ENCODE data around the gene OR2A25.

The OR2A25 gene

DNA sequence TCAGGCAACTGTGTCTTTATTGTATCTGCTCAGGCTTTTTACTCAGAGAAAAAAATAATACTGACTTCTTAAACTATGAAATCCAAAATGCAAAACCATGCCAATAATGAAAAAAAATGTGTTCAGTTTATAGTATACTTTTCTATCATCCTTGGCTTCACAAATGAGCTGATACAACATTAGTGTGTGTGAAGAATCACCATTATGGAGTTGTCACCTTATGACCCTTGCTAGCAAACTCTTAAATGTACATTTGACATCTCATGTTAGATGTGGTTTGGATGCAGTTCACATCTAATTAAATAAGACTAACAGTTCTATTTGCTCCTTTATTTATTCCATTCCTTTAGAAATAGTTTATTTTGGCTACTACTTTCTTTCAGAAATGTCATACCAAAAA lies 35.6 kb downstream of the OR2A25 start:
- CTCF ChIA-PET: interaction anchor here (0.7 kb wide), 1 partner anchor 284 kb away, joined by 3 read pairs; no protein-coding TSS in a partner anchor
- no peak for DNase-seq
- no peak overlapping the region for H3K4me3 Mint-ChIP-seq

DNA sequence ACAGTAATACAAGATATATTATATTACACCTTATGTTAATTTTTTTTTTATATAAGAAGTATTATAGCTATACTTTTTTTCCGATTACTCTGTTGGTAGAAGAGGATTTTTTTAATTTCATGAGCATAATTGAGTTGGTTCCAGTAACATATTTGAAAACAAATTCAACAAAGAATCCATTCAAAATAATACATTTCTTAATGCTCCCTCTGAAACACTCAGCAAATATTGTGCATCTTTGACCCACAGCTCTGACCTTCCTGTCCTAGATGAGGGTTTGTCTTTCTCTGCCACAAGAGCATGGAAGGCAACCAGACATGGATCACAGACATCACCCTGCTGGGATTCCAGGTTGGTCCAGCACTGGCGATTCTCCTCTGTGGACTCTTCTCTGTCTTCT lies 39.7 kb downstream of the OR2A25 start, which contains the start of gene OR2A2:
OR2A2 (plus strand) TSS at position 301 of the 400 bp plus-strand sequence; CDS start at position 301, 0 bp downstream.
- CTCF ChIA-PET: no interaction called here
- Mint-ChIP-seq H3K4me3 (no peak within 1 kb of the TSS), H3K36me3 (no peaks in the 10 kb centered on the region), H3K9me3 (no peaks in the 10 kb centered on the region), H3K4me1 (no peaks in the 10 kb centered on the region), H3K27ac (no peak within 1 kb of the TSS), H3K27me3 (peaks cover 3% of the 10 kb centered on the region)
- no peak for DNase-seq

More for the DNA sequence above, 35.6 kb downstream of the OR2A25 start:
- H3K27me3 Mint-ChIP-seq: peaks cover 3% of the 10 kb centered on the region
- no peaks in the 10 kb centered on the region for H3K36me3 Mint-ChIP-seq
- H3K27ac Mint-ChIP-seq: no peak overlapping the region
- H3K9me3 Mint-ChIP-seq: no peaks in the 10 kb centered on the region
- peaks cover 4% of the 10 kb centered on the region for H3K4me1 Mint-ChIP-seq

- H3K36me3 Mint-ChIP-seq: no peaks in the 10 kb centered on the region
- DNase-seq: no peak
- no peak overlapping the region for H3K27ac Mint-ChIP-seq
- H3K4me3 Mint-ChIP-seq: no peak overlapping the region
- H3K4me1 Mint-ChIP-seq: no peaks in the 10 kb centered on the region
- H3K27me3 Mint-ChIP-seq: peaks cover 3% of the 10 kb centered on the region
- CTCF ChIA-PET: interaction anchor here (1.5 kb wide), 1 partner anchor 18 kb away, joined by 3 read pairs; no protein-coding TSS in a partner anchor
- H3K9me3 Mint-ChIP-seq: no peaks in the 10 kb centered on the region
Observed at GRCh38 chr7:144110272-144110671, 40.7 kb downstream of the OR2A25 start.

DNA sequence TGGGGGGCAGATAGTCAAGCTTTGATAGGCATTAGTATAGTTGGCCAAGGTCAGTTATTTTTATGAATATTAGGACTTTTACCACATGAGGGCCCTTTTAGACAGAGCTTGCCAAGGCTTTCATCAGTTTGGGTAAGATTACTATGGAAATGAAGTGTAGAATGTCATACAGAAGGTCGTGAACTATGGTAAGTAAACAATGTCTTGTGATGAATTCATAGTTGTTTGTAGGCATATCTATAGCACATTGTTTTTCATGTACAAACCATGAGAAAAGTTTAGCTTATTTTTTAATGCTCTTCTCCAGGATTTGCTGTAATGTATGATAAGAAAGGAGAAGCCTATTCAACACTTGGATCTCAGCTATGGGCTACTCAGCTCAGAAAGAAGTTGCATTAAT lies 44.0 kb downstream of the OR2A25 start:
- CTCF ChIA-PET: interaction anchor here (2.1 kb wide), 1 partner anchor 14 kb away, joined by 5 read pairs; no protein-coding TSS in a partner anchor
- H3K27ac Mint-ChIP-seq: no peak overlapping the region
- H3K4me3 Mint-ChIP-seq: no peak overlapping the region
- no peaks in the 10 kb centered on the region for H3K9me3 Mint-ChIP-seq
- H3K4me1 Mint-ChIP-seq: no peaks in the 10 kb centered on the region
- no peak for DNase-seq
- H3K27me3 Mint-ChIP-seq: peaks cover 3% of the 10 kb centered on the region
- H3K36me3 Mint-ChIP-seq: no peaks in the 10 kb centered on the region

- no peak overlapping the region for H3K27ac Mint-ChIP-seq
- no peaks in the 10 kb centered on the region for H3K27me3 Mint-ChIP-seq
- H3K4me3 Mint-ChIP-seq: no peak overlapping the region
- H3K9me3 Mint-ChIP-seq: no peaks in the 10 kb centered on the region
- no peaks in the 10 kb centered on the region for H3K36me3 Mint-ChIP-seq
- H3K4me1 Mint-ChIP-seq: no peaks in the 10 kb centered on the region
- CTCF ChIA-PET: no interaction called here
- DNase-seq: no peak
Observed at GRCh38 chr7:144118341-144118740, 48.7 kb downstream of the OR2A25 start.

DNA sequence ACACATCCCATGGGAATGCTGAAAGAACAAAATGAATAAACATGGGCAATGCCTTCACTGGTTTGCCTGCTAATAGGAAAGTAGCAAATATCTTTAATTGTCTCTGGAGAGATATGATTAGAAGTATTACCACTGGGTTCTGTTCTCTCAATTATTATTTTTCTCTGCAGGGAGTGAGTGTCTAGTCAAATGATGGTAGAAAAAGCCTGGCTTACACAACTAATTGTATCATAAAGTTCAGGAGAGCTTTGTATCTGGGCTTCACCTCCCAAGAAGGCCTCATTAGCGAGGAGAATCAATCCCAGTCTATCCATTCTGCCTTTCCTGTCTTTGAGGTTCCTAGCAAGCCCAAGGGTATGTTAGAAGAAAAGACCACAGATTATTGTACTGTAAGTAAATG lies 53.3 kb downstream of the OR2A25 start, which contains the start of gene OR2A14:
OR2A14 (plus strand) TSS at position 301 of the 400 bp plus-strand sequence. CDS start 5,937 bp downstream, outside the sequence.
- Mint-ChIP-seq H3K36me3 (no peaks in the 10 kb centered on the region), H3K27ac (no peak within 1 kb of the TSS), H3K9me3 (no peaks in the 10 kb centered on the region), H3K27me3 (peaks cover 3% of the 10 kb centered on the region), H3K4me3 (no peak within 1 kb of the TSS), H3K4me1 (no peaks in the 10 kb centered on the region)
- DNase-seq: no peak
- CTCF ChIA-PET: interaction anchor here (0.8 kb wide), 1 partner anchor 23 kb away, joined by 3 read pairs; no protein-coding TSS in a partner anchor
